ENCODE results near the gene AGAP3.

- TF ChIP-seq, protein P1, sequence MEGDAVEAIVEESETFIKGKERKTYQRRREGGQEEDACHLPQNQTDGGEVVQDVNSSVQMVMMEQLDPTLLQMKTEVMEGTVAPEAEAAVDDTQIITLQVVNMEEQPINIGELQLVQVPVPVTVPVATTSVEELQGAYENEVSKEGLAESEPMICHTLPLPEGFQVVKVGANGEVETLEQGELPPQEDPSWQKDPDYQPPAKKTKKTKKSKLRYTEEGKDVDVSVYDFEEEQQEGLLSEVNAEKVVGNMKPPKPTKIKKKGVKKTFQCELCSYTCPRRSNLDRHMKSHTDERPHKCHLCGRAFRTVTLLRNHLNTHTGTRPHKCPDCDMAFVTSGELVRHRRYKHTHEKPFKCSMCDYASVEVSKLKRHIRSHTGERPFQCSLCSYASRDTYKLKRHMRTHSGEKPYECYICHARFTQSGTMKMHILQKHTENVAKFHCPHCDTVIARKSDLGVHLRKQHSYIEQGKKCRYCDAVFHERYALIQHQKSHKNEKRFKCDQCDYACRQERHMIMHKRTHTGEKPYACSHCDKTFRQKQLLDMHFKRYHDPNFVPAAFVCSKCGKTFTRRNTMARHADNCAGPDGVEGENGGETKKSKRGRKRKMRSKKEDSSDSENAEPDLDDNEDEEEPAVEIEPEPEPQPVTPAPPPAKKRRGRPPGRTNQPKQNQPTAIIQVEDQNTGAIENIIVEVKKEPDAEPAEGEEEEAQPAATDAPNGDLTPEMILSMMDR (IDR thresholded peaks at IDR 0.05) = no peak
- no peak for TF ChIP-seq POLR2AphosphoS5 (IDR thresholded peaks at IDR 0.05; ENCODE audit: low read depth, low read length)
Observed at GRCh38 chr7:151040616-151041375, 45.5 kb upstream of the AGAP3 start.

Measured in Panc1 (cell line).